Muscle of back (tissue), 11 donors: ENCODE measurements around the gene OXA1L. TPM values are rescaled to one million over a fixed set of nuclear protein-coding genes. Genes with fewer than 3 reads are reported as not detected.
"Not testable (repeated sequence)": the region's sequence is repeated elsewhere in the genome, so short reads cannot be mapped to it uniquely, and the experiment has no call there.

Experiments
- DNase-seq, 3 donors: peaks; one replicate each; pipeline versions ENCODE4 v3.0.0 to v3.0.0-alpha.2; 2013
- polyA plus RNA-seq, 10 donors: library from polyadenylated mRNA; unstranded; fragments of 120-200 nt; gene quantifications; one replicate each; pipeline ENCODE4 v1.2.1, GENCODE V29; 2013; ENCODE audit not compliant: insufficient read length in 10 of 10

Gene OXA1L
- polyA plus RNA-seq, 10 donors: 164 to 260 (median 214) TPM

DNA sequence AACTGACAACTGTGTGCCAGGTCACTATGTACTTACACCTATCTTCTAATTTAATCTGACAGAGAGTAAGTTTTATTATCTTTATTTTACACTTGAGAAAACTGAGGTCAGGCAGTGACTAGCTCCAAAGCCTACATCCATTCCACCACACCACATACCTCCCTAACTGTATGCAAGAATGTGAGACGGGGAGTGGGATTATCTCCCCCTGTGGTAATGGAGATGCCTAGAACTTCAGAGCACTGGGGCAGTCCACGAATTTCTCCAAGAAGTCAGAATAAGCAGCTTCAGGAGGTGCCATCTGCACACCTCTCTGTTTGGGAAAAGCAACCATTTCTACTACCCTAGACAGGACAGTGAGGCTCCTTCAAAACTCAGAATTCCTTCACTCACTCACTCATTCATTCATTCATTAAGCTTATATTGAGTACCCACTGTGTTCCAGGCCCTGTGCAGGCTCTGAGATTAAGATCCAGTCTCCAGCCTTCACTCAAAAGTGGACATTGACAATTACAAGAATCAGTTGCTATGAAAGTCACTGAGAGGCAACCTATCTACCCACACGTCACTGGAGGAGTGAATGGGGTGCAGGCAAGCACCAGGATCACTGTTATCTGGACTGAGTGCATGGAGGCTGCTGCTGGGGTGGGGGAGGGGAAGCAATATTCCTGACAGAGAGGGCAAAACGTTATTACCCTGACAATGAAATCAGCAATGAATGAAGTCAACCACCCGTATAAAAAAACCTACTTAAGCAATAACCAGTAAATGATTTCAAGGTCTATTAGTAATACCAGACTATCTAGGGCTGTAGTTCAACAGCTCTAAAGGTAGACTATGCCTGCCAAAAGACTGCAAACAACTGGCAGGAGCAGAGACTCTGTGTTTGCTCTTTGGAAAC lies 30.8 kb downstream of the OXA1L start:
- no peak for DNase-seq

DNA sequence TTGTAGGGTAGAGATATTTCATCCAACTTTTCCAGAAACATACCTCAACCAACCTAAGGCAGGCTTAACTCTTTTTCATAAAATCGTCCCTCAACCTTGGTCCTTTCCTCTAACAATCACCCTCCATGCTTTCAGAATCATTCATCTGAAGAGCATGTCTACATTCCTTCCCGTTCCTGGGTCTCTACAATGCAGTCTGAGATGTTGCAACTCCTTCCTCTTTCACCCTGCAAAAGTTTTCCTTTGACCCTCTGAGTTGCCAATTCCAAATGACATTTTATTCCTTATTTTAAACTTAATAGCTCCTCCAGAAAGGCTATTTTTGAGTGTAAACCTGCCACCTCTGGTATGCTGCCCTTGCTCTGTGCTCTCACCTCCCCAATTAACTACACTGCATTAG lies 32.0 kb downstream of the OXA1L start:
- DNase-seq: no peak

DNA sequence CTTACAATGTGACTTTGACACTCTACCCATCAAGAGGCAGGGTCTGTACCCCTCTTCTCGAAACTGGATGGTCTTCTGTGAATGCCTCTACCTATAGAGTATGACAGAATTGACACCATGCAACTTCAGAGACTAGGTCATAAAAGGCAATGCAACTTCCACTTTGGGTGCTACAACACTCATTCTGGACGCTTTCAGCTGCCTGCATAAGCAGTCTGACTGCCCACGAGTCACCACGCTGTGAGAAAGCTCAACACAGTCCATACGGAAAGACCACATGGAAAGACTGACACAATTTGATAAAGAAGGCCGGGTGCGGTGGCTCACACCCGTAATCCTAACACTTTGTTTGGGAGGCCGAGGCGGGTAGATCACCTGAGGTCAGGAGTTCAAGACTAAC lies 33.9 kb downstream of the OXA1L start:
- no peak for DNase-seq

DNA sequence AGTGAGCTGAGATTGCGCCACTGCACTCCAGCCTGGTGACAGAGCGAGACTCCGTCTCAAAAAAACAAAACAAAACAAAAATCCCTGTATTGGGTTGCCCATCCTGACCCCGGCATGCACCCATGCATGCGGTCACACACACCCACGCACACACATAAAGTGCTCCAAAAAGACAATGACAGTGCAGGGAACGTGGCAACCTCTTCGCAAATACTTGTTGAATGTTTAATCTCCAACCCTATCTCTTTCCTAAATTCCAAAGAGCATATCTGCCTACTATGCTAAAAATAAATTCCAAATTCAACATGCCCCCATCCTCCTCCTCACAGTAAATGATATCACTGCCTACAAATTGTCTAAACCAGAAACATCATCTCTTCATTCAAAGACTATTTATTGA lies 35.2 kb downstream of the OXA1L start:
- no peak for DNase-seq

DNA sequence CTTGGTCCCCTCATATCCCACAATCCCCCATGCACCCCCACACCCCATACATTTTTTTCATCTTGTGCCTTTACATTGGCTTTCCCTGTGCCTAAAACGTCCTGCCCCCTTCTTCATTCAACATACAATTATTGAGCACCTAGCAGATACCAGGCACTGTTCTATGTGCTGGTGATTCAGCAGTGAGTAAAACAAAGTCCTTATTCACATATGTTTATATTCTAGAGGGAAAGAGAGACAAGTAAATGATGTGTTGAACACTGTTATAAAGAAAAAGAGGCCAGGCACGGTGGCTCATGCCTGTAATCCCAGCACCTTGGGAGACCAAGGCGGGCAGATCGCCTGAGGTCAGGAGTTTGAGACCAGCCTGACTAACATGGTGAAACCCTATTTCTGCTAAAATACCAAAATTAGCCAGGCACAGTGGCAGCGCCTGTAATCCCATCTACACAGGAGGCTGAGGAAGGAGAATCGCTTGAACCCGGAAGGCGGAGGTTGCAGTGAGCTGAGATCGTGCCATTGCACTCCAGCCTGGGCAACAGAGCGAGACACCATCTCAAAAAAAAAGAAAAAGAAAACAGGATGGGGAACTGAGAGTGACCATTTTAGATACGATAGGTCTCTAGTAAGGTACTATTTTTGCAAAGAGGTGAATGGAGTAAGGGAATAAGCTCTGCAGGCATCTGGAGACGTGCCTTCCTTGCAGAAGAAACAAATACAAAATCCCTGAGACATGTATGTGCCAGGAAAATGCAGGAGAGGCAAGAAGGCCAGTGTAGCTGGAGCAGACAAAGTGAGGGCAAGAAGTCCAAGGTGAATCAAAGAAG lies 36.6 kb downstream of the OXA1L start:
- DNase-seq: no peak

DNA sequence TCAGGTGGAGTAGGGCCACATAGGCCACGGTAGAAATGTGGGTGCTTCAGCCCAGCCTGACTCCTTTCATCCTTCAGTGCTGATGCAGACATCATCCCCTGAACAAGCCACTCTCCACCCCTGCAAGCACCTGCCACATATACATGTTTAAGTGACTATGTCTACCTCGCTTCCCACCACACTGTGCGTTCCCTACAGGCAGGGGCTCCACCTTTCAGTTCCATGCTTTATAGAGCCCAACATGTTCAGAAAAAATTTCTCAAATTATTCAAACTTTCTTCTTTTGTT lies 37.1 kb downstream of the OXA1L start:
- DNase-seq: no peak

DNA sequence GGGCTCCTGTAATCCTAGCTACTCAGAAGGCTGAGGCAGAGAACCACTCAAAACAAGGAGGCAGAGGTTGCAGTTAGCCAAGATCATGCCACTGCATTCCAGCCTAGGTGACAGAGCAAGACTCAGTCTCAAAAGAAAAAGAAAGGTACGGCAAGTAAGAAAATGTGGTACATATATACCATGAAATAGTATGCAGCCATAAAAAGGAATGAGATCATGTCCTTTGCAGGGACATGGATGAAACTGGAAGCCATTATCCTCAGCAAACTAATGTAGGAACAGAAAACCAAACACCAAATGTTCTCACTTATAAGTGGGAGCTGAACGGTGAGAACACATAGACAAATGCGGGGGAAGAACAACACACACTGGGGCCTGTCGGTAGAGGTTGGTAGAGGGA lies 38.7 kb downstream of the OXA1L start:
- not testable (repeated sequence) for DNase-seq

DNA sequence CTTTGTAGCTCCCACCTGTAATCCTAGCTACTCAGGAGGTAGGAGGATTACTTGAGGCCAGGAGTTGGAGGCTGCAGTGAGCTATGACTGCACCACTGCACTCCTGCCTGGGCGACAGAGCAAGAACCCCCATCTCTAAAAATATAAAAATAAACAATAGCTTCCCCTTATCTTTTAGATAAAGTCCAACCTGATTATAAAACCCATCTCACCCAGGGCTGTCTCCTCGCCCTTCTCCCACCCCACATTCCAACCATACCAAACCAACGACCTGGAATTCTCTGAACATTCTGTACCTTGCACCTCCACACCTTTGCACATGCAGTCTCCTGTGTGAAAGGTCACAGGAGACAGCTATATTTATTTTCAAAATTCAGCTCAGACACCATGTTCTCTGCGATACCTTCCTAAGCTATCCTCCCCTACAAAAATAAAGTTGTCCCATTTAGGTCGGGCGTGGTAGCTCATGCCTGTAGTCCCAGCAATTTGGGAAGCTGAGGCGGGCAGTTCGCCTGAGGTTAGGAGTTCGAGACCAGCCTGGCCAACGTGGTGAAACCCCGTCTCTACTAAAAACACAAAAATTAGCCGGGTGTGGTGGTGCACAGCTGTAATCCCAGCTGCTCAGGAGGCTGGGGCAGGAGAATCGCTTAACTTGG lies 41.1 kb downstream of the OXA1L start:
- no peak for DNase-seq

DNA sequence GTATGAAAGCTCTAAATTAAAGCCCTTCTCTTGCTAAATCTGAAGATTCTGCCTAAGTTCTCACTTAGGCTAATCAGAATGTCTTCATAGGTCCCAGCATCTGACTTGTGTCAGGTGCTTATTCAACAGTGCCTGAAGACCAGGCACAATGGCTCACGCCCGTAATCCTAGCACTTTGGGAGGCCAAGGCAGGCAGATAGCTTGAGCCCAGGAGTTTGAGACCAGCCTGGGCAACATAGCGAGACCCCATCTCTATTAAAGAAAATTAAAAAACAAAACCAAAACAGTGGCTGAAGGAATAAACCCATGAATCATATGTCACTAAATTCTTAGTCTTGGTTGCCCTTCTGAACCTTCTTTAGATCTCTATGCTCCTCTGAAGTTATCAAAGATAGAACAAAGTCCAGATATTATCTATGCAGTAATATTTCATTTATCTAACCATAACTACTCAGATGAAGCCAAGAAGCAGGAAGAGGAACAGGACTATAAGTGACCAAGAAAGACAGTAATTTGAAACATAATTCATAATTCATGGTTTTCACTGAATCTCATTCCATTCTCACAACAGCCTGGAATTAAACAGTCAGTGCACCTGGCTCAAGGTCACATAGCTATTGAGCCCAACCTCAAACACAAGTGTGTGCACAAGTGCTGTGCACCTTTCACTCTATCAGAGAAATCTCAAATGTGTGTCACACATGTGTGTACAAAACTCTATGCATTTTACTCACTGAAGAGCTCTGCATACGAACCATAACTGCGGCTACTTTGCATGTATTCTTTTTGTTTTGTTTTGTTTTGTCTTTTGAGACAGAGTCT lies 42.1 kb downstream of the OXA1L start:
- DNase-seq: no peak

DNA sequence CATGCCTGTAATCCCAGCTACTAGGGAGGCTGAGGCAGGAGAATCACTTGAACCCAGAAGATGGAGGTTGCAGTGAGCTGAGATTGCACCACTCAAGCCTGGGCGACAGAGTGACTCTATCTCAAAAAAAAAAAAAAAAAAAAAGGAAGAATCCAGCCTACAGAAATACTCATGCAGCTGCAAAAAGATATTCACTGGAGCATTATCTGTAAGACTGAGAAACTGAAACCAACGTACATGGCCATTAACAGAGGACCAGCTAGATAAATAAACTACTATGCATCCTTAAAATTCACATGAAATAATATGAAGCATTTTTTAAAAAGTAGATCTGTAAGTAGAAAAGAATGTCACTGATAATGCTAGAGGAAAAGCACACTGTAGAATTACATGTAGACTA lies 45.2 kb downstream of the OXA1L start:
- no peak for DNase-seq

DNA sequence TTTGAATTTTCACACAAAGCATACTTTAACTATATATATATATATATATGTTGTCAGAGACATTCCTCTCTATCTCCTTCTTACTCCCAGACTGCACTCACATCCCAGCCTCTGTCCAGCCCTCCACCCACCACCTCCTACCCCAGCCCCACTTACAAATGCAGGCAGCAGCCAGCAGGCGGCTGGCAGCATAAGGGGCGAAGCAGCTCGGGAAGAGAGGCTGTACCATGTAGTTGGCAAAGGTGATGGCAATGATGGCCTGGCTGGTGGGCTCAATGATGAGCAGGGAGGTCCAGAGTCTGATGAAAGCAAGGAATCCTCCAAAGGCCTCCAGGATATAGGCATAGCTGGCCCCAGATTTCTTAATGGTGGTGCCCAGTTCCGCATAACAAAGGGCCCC lies 46.3 kb downstream of the OXA1L start:
- no peak for DNase-seq

DNA sequence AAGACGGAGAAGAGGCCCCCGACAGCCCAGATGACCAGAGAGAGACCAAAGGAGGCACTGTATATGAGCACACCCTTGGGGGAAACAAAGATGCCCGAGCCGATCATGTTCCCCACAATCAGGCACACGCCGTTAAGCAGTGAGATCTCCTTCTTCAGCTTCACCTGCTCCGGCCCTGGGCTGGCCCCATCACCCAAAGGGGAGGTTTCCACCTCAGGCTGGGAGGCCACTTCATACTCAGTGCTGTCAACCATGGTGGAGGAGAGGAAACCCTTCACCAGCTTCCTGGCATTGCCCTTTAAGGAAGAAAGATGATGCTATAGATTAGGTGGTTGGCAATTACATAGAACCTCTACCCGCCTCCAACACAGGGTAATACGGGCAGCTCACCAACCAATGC lies 46.7 kb downstream of the OXA1L start:
- no peak for DNase-seq

DNA sequence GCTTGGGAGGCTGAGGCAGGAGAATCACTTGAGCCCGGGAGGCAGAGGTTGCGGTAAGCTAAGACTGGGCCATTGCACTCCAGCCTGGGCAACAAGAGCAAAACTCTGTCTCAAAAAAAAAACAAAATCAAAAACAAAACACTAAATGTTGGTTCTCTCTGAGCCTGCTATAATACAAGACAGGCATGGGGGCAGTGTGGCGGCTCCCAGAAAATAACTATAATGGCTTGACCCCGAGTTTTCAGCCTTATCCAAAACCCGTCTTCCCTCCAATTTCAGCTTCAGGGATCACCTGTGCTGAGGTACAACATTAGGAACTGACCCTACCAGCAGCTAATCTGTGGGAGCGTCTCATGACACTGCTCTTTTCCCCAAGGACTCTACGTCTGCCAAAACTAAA lies 47.9 kb downstream of the OXA1L start:
- no peak for DNase-seq

DNA sequence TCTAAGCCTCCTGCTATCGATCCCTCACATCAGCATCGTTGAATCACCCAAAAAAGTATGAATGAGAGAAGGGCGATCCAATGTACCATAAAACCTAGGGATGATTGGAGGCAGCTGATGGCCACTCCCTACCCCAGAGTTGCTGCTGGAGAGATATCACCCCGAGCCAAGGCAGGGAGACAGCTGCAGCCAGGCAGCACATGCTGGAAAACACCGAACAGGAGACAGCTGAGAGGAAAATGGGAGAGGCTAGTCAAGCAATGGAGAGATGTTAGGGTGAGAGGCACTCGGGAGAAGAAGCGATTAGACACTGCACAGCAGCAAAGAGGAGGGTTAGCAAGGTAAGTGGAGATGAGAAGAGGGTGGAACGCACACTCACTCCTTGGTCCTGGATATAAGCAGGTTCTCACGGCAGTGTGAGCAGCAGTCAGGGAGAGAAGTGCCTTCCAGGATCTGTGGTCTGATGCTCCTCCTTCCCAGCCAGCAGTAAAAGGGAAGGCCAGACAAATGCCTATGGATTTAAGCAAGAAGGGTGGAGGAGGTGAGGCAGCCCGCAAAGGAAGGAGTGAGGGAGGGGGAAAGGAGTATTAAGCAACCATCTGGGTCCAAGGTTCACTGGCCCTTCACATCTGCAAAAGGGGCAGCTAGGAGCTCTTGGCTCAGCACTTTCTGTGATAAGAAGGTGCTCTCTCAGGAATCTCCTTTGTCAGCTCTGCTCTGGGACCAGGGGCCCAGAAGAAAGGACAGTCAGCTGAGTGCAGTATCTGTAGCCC lies 48.6 kb downstream of the OXA1L start, which contains the start of gene SLC7A7:
TSS of gene SLC7A7 (minus strand) at position 495 of the 773 bp plus-strand sequence. CDS start 2,037 bp downstream, outside the sequence.
- DNase-seq: peak; percentile 69 to 88 (median 70)

DNA sequence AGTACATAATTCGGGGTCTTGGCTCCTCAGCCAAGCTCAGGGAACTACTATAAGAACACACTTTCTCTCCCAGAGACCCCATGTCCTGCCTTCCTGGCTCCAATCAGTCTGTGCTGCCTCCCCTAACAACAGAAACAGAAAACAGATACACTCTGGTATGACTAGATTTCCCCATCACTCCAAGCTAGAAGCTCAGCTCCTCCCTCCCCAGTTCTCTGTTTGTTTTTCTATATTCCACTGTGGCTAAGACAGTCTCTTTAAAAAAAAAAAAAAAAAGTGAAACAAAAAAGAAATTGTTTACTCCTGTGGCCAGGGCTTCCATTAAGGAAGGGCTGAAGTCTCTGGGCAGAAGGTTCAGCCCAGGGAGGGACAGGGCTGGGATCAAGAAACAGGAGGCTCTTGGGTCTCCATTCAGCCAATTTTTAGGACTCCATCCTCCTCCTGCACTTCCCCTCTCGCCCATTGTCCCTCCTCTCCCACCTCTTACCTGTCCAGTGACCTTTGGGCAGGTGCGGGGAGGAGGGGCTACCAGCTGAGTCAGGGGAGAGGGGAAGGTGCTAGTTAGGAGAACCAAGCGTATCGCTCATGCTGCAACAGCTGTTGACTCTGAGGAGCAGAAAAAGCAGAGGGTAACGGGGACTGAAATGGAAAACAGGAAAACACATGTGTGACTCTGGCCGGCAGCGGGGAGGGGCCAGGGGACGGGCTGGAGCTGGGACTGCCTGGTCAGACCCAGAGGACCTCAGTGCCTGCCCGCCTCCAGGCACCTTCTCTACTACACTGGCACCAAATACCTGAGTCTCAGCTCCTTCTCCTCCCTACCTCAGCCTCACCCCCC lies 52.9 kb downstream of the OXA1L start:
- peak in 2 of 3 donors; percentile 68 to 87 for DNase-seq

DNA sequence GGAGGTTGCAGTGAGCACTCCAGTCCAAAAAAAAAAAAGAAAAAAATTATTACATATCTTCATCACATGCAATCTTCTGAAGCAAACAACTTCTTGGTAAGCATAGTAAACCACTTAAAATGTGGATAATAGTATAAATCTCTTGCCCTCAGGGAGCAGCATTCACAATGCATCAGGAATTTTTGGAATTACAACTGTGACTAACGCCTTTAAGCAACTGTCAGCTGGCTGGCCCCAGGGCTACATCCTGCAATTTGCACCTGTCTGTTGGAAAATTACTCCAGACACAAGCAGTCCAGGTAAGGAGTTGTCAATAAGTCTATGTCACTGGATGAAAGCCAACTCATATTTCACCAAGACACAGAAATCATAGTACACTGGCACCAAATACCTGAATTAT lies 54.2 kb downstream of the OXA1L start:
- DNase-seq: peak in 1 of 3 donors; percentile 44

DNA sequence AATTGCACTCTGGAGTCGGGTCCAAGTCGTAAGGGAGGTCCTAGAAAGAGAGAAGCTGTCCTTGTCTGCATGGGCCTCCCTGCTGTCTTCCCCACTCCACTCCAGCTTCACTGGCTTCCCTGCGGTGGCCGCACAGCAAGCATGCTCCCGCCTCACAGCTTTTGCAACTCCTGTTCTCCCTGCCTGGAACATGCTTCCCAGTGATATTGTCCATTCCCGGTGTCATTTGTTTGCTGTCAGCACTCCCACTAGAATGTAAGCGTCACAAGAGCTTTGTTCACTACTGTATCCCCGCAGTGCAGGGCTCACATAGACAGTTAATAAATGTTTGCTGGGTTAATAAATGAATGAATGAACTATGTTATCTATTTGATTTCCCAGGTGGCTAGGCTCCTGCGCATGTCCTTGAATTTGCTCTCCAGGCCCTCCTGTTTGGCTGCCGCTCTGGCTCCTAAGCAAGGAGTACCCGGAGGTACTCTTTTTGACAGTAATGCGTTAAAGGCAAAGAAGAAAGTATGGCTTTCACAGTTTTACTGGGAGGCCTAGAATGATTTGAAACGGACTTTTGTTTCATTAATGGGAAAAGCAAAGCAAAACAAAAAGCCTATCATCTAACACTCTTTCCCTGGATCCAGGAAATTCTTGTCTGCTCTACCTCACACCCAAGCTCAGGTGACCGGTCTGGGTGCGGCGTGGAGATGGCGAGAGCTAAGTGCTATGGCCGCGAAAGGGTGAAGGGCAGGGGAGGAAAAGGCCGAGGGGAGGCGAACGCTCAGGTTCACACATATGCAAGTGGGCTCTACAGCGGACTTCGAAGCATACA lies 54.9 kb downstream of the OXA1L start:
- peak in 2 of 3 donors; percentile 20 to 55 for DNase-seq

DNA sequence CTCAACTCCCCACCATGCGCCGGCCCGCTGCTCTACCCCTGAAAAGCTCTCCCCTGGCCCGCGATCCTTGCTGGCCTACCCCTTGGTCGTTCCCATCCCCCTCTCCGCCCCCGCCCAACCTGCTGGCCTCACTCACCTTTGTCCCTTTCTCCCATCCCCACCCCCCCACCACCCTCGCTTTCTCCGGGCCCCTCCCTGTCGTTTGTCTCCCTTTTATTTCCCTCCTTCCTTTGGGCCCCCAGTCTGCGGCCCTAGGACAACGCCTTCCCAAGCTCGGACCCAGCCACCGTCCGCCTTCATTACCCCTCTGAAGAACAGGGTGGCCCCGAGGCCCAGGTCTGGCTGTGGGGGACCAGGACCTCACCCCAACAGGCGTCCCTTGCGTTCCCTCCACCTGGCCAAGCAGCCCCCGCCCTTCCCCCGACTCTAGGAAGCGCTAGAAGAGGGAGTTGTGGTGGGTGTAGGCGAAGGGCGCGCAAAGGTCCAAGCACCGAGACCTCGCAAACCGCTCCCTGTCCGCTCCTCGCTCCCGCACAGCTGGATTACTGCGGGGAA lies 55.6 kb downstream of the OXA1L start:
- peak in 1 of 3 donors; percentile 14 for DNase-seq
